Stimulated activated CD4-positive, alpha-beta T cell treated with anti-CD3 and anti-CD28 coated beads, Interleukin-1b, Interleukin-23, amount 100 ng/mL, for 4 hours (primary cell): ENCODE measurements around the gene PTGFR.

Source experiments
- DNase-seq, 2 donors: peaks; one replicate each; pipeline ENCODE4 v3.0.0-alpha.2; 2020; ENCODE audit warnings: low read depth in 2 of 2

PTGFR gene, protein sequence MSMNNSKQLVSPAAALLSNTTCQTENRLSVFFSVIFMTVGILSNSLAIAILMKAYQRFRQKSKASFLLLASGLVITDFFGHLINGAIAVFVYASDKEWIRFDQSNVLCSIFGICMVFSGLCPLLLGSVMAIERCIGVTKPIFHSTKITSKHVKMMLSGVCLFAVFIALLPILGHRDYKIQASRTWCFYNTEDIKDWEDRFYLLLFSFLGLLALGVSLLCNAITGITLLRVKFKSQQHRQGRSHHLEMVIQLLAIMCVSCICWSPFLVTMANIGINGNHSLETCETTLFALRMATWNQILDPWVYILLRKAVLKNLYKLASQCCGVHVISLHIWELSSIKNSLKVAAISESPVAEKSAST

GRCh38 chr1:78490861-78491450, at the start of gene PTGFR:
Gene PTGFR, plus strand, starts transcription at chr1:78490974. Its CDS starts 1,770 bp downstream, at chr1:78492744.
- no peak for DNase-seq

DNA sequence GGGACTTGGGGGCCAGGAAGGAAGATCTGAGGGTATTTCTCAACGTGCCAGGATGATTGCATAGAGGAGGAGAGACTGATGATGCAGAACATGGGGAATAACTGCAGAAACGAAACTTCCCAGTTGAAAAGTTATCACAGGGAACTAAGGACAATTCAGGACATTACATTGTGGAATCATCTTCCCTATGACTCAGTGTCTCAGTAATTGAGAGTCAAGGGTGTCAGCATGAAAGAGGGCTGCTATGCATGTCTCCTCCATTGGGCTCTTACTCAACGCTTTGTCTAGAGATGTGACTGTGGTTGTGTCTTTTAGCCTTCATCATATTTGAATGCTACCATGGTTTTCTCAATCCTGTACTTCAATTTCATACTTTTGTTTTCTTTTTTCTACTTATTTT, 48.9 kb upstream of the PTGFR start:
- DNase-seq = no peak

DNA sequence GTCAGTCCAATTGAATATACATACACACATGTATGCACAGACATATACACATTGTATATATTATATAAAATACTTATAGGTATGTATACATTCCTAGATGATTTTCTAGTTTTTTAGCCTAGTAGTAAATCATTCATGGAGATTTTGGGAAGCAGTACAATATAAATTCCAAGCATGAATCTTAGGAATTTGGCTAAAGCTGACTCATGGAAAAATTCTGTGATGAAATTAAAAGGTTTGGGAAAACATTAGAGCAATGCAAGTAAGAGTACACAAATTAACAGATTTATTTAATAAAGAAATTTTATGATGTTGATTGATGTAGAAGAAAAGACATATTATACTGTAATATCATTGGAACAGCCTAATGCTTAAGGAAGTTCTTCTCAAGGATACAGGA, 43.7 kb upstream of the PTGFR start:
- DNase-seq = no peak

GRCh38 chr1:78464449-78464891, 26.3 kb upstream of the PTGFR start:
- no peak for DNase-seq

GRCh38 chr1:78465143-78465542, 25.6 kb upstream of the PTGFR start:
- no peak for DNase-seq

GRCh38 chr1:78468521-78468920, 22.3 kb upstream of the PTGFR start:
- DNase-seq = no peak

DNA sequence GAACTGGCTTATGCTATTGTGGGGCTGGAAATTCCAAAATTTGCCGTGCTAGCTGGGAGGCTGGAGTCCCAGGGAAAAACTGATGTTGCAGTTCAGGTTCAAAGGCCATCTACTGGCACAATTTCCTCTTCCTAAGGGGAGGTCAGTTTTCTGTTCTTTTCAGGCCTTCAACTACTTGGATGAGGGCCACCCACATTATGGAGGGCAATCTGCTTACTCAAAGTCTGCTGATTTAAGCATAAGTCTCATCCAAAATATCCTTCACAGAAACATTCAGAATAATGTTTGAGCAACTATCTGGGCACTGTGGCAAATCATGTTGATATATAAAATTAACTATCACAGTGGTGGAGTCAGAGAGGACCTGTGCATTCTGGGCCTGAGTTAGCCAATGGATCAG, 21.2 kb upstream of the PTGFR start:
- no peak for DNase-seq

GRCh38 chr1:78471890-78472620, 18.7 kb upstream of the PTGFR start:
- no peak for DNase-seq

DNA sequence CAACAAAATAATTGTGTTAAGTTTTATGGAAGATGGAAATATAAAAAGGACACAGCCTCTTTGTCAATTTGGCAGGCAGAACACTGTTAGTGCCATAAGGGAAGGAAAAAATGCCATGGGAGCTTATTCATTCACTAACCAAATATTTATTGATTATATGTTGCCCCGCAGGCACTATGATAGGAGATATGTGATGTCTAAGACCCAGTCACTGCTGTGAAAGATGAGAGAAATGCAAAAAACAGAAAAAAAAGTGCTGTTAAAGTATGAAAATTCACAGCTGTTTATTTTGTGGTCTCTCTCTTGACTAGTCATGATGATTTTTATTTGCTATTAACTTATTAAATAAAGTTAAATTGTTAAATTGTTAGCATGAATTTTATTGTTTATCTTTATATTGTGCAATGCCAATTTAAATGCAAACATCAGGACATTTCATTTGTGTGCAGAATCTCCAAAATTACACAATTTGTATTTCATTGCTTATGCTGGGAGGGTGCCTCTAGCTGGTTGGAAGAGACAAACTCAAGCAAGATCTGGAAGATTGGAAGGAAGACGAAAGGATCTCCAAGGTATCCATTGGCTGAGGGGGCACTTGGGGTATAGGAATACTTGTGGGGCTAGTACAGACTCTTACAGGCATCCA, 17.8 kb upstream of the PTGFR start:
- DNase-seq = no peak

- no peak for DNase-seq
Measured at GRCh38 chr1:78474092-78474491, 16.7 kb upstream of the PTGFR start.

DNA sequence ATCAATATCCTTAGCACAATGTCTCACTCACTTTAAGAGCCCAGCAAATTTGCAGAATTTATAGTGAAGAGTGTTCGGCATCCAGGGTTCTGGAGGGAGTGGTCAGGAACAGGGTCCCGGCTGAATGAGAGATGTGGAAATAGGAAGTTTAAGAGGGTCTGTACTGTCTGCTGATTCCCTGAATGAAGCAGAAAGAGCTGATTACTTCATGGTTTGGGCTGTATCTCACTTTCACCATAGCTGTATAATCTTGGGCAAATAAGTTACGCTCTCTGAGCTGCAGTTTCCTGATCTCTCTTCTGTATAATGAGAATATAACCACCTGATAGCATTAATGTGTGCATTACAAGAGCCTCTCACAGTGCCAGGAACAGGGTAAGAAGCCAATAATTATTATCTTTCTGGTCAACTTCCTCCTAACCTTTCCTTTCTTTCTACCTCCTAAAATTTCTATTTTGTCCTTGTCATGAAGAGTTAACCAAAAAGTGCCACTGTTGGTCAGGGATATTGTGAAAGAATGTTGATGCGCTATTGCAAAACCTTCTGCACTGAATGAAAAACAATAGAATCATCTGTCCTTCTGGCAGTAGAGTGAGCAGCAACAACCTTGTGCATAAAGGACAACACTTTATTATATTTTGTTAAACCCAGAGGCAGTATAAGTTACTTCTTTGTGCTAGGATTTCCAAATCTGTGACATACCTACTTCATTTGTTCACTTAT, 14.7 kb upstream of the PTGFR start:
- DNase-seq = no peak

GRCh38 chr1:78483903-78484302, 6.9 kb upstream of the PTGFR start:
- DNase-seq = no peak

- no peak for DNase-seq
Measured at GRCh38 chr1:78491451-78492071, 787 bp downstream of the PTGFR start.

- no peak for DNase-seq
Measured at GRCh38 chr1:78492386-78492950, 1.7 kb downstream of the PTGFR start.

GRCh38 chr1:78493451-78493850, 2.7 kb downstream of the PTGFR start:
- DNase-seq = no peak

DNA sequence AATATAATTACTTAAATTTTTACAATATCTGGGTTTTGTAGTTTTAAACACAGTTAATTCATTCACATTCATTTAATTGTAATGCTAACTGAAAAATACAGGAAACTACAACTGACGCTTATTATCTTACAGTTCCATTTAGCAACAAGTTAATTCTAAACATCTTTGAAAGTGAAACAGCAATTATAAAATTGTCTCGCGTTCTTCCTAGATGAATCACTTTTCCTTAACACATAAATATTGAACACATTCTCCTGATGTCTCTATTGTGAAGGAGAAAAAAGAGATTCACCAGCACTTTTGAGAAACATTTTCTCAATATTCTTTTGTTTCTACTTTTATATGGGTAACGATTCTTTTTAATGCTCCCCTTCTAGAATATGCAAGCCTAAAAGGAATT, 6.4 kb downstream of the PTGFR start:
- no peak for DNase-seq

DNA sequence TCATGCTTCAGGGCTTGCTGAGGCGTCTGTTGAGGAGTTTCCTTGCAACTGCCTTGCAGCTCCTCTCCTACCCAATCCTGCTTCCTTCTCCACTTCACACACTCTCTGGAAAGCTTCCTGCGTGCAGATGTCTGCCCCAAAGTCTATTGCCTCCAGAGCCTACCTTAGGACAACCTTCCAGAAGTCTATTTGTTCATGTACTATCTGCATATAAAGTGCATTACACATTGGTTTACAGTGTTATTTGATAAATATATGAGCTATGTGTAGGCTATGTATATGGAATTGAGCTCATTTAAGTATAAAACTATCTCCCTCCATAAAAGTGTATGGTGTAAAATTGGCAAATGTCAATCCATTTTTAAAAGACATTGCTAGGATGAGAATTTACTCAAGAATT, 9.8 kb downstream of the PTGFR start:
- no peak for DNase-seq

- no peak for DNase-seq
Measured at GRCh38 chr1:78501203-78501602, 10.4 kb downstream of the PTGFR start.

DNA sequence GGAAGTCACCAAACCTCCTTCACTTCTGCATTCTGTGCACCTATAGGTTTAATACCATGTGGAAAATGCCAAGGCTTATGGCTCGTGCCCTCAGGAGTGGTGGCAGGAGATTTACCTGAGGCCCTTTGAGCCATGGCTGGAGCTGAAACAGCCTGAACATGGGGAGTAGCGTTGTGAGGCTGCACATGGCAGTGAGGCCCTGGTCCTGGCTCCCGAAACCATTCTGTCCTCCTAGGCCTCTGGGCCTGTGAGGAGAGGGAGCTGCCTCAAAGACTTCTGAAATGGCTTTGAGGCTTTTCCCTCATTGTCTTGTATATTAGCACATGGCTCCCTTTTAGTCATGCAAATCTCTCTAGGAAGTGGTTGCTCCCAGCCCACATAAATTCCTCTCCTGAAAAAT, 20.6 kb downstream of the PTGFR start:
- DNase-seq = no peak

DNA sequence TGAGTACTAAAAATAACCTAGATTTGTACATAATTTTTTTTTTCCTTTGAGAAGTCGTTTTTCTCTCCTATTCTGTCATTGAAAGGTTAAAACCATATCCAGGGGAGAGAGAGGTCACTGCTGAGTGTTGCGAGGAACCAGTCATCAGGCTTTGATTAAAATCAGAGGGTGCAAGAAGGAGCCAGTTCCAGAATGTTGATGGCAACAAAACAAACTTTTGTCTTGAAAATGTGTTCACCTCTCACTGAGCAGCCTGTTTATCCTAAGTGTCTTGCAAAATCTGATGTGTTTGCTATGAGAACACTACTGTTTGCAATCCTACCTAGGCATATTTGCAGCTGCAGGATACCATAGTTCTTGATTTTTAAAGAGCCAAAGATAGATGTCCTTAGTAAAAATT, 25.9 kb downstream of the PTGFR start:
- DNase-seq = no peak

GRCh38 chr1:78519446-78519845, 28.7 kb downstream of the PTGFR start:
- no peak for DNase-seq
